GM12891 (cell line): ENCODE measurements around the gene KRT13.

Experiments used
- POLR2A ChIP-seq: IDR thresholded peaks from 2 replicates; pipeline ENCODE4 v1.6.1; 2011; ENCODE audit warnings: low read depth, low read length, control low read depth
- TAF1 ChIP-seq: IDR thresholded peaks from 2 replicates; pipeline ENCODE4 v1.6.1; 2011; ENCODE audit warnings: low read depth, low read length, control low read depth

GRCh38 chr17:41537614-41537954, 32.2 kb upstream of the KRT13 start:
- TF ChIP-seq POLR2A (no peak), TAF1 (no peak)
